ENCODE data around the gene BIN2.

- TF ChIP-seq, protein P1, sequence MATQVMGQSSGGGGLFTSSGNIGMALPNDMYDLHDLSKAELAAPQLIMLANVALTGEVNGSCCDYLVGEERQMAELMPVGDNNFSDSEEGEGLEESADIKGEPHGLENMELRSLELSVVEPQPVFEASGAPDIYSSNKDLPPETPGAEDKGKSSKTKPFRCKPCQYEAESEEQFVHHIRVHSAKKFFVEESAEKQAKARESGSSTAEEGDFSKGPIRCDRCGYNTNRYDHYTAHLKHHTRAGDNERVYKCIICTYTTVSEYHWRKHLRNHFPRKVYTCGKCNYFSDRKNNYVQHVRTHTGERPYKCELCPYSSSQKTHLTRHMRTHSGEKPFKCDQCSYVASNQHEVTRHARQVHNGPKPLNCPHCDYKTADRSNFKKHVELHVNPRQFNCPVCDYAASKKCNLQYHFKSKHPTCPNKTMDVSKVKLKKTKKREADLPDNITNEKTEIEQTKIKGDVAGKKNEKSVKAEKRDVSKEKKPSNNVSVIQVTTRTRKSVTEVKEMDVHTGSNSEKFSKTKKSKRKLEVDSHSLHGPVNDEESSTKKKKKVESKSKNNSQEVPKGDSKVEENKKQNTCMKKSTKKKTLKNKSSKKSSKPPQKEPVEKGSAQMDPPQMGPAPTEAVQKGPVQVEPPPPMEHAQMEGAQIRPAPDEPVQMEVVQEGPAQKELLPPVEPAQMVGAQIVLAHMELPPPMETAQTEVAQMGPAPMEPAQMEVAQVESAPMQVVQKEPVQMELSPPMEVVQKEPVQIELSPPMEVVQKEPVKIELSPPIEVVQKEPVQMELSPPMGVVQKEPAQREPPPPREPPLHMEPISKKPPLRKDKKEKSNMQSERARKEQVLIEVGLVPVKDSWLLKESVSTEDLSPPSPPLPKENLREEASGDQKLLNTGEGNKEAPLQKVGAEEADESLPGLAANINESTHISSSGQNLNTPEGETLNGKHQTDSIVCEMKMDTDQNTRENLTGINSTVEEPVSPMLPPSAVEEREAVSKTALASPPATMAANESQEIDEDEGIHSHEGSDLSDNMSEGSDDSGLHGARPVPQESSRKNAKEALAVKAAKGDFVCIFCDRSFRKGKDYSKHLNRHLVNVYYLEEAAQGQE (IDR thresholded peaks at IDR 0.05; ENCODE audit: insufficient read depth in 1 of 2, low read depth in 2 of 2, low read length in 2 of 2) = no peak
- no peak for TF ChIP-seq TAF1 (IDR thresholded peaks at IDR 0.05; ENCODE audit: borderline replicate concordance, insufficient read depth, low read length)
- TF ChIP-seq POLR2AphosphoS5 (IDR thresholded peaks at IDR 0.05; ENCODE audit: low read depth, low read length) = no peak
Measured at GRCh38 chr12:51339750-51340149, 15.8 kb upstream of the BIN2 start.

Data from PFSK-1 (cell line).